HG03280 (cell line): Measurements from ENCODE around the gene DGKI.

Experiments used
- ATAC-seq: cut with Tn5 transposase; IDR thresholded peaks from one replicate; pipeline ENCODE4 v1.9.1; 2021; ENCODE audit warnings: mild to moderate bottlenecking, moderate library complexity; ENCODE audit not compliant: unreplicated experiment

The DGKI gene

GRCh38 chr7:137846827-137847567 lies at the start of gene DGKI:
TSS of gene DGKI (minus strand) at chr7:137846974.
- ATAC-seq = no peak

DNA sequence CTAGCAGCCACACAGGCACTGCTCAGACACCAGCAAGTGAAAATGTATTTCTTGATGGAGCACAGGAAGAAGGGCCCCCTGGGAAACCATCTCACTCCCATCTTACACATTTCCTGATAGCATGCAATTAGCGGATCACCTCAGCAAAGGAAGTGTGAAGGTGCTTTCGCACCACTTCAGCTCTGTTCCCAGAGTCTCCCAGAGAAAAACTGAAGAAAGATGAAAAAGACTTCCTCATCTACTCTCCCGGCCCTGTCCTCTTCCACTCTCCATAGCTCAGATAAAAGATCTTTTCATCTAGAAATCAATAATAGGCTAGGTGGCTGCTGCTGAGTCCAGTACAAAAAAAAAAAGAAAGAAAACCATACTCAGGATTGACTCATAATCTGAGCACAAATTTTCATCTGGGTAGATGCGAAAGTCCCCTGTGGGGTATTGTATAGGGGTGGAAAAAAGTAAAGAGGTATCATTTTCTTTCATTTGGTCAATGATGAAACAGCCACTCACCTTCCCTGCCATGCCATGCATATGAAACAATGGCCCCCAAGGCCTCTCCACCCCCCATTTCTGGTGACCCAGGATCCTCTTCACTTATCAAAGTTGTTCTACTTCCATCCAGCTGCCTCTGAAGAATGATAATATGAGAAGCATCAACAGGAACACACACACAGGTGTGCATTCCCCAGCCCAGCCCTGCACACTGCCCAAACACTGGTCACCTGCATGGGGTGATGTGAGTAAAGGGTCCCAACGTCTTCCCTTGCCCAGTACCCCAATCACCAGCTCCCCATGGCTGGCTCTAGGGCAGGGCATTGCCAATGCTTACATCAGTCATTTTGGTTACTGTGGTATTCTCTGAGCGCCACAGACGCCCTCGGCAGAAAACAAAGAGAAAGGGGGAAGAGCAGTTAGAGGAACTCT lies 48.8 kb upstream of the DGKI start:
- peak; percentile 67 for ATAC-seq

DNA sequence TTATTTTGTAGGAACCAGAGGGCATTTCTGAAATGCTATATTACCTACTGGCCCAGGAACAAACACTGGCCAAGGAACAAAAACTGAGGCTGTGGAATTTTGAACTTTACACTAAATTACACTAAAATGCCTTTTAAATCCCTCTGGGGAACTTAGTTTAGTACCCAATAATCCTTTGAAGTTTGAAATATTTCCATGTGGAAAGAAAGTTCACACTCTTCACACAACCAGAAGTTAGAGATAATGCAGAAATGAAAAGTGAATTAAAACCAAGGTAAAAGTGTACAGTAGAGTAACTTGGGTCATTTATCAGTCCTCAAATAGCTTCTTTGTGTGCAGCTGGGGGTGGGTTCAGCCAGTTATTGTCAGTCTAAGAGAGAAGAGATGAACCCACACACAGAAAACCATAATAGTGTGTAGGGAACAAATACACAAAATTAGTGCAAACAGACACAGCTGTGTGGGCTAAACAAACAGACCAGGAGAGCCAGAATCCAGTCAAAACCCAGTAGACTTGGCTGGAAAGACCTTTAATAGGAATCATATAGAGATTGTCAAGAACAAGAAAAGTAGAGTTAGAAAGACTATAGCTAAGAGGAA lies 46.5 kb upstream of the DGKI start:
- ATAC-seq = no peak

DNA sequence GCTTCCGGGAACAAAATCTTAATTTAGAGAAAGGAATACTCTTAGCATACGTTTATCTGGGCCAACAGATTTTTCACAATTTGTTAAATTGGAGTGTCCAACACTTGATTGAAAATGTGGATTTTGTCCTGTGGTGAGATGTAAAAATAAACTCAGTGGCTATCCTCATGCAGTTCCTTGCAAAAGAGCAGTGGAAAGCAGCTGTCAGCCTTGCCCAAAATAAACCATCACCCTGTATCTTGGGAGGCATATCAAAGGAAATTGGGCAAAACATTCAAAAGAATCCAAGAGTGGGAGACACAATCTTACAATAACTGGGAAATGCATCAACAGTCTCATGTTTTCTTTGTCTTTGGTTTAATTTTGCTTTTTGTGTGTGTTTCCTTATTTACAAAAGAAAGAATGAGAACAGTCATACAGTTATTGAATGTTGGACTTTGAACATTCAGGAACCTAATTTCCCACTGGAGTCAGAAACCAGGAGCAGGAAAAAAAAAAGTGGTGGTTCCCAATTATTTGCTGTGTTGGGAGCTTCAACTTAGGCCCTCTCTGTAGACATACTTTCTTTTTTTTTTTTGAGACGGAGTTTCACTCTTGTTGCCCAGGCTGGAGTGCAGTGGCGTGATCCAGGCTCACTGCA lies 44.4 kb upstream of the DGKI start:
- ATAC-seq = no peak

DNA sequence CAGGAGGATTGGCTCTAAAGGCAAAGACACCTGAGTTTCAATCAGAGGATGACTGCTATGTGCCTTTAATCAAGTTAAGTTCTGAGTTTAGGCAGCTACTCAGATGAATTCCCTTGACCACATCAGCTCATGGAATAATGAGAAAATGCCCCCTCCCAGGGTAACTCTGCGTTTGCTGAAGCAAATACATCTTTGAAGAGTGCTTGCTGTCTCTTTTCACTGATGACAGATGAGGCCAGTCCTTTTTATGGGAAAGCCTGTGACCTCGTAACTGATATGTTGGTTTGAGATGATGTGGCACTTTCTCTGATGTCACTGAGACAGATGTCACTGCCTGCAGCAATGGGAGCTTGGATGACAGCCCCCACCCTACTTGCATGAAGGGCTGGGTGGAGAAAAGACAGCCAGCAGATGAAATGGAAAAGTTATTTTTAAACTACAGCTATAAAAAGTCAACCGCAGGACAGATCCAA lies 43.7 kb upstream of the DGKI start:
- ATAC-seq = no peak

GRCh38 chr7:137888241-137888640 lies 41.5 kb upstream of the DGKI start:
- ATAC-seq = no peak

DNA sequence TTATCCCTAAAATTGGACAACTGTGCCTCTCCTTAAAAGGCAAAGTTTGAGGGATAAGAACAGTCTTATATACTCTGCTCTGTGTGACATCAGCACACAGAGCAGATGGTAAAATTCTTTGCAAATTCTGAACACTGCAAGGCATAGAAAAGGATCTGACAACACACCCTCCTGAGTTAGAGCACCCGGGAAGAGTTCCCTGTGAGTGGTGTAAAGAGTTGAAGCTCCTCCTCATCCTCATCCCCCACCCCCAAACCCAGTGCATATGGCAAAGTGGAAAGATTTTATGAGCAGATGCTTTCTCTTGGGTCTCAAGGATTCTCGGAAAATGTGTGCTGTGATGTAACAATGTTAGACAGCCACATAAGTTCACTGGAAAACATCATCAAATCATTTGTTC lies 40.0 kb upstream of the DGKI start:
- no peak for ATAC-seq

DNA sequence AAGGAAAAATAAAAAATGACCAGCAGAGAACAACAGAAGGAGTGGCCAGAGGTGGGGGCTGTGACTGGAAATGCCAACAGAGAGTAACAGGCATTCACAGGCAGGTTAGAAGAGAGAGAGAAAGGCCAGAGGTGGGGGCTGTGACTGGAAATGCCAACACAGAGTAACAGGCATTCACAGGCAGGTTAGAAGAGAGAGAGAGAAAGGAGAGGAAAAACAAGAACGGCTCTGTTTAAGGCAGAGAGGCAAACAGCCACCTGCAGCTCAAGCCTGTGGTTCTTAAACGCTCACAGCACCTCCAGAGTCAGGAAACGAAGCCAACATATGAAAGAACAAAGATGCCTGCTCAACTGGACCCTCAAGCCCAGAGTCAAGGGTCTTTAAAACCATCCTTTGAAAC lies 39.5 kb upstream of the DGKI start:
- ATAC-seq = no peak

GRCh38 chr7:137885678-137886077 lies 38.9 kb upstream of the DGKI start:
- no peak for ATAC-seq

- no peak for ATAC-seq
Measured at GRCh38 chr7:137882806-137883205, 36.0 kb upstream of the DGKI start.

- ATAC-seq = peak; percentile 75
Measured at GRCh38 chr7:137882261-137882668, 35.5 kb upstream of the DGKI start.

- ATAC-seq = no peak
Measured at GRCh38 chr7:137881607-137882260, 35.0 kb upstream of the DGKI start.

- no peak for ATAC-seq
Measured at GRCh38 chr7:137880432-137880831, 33.7 kb upstream of the DGKI start.

GRCh38 chr7:137879357-137880158 lies 32.8 kb upstream of the DGKI start:
- ATAC-seq = no peak

GRCh38 chr7:137878333-137878961 lies 31.7 kb upstream of the DGKI start:
- no peak for ATAC-seq

DNA sequence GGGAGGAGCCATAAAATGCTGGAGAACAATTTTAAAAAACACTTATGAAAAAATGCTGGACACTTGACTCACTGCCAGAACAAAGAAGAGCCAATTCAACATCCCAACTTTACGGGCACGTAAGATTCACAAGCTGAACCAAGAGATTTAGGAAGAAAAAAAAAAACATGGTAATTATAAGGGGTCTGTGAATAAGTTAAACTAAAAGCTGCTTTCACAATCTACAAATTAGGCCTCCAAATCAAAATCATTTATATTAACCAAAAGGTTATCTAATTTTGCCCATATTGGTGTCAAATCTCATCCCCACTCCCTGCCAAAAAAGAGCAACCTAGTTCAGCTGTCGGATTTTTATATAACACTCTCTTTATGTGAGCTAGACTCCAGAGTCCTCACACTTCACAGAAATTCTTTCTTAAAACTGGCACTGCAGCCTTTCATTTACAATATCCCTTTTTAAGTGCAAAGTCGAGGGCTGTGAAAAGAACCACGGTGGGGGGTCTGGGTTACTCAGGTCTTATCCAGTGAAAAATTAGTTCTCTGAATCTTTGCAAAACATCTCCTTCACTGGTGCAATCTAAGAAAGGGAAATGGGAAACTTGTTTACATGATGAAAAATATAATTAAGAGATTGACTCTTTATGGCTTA lies 30.4 kb upstream of the DGKI start:
- no peak for ATAC-seq

DNA sequence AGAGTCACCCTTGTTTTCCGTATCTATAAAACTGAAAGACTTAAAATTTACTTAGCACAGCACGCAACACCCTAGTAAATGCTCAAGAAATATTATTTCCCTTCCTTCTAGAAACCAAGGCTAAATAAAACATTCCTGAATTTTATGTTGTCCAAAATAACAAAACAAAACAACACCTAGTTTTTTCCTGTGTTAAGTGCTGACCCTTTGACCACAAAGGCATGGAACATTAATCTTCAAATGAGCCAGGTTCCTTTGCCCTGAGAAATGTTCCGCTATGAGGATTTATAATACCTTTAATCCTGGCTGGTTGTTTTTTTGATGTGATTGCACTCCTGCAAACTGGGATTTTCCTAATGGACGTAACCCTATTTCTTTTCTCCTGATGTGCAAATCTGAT lies 29.0 kb upstream of the DGKI start:
- no peak for ATAC-seq

DNA sequence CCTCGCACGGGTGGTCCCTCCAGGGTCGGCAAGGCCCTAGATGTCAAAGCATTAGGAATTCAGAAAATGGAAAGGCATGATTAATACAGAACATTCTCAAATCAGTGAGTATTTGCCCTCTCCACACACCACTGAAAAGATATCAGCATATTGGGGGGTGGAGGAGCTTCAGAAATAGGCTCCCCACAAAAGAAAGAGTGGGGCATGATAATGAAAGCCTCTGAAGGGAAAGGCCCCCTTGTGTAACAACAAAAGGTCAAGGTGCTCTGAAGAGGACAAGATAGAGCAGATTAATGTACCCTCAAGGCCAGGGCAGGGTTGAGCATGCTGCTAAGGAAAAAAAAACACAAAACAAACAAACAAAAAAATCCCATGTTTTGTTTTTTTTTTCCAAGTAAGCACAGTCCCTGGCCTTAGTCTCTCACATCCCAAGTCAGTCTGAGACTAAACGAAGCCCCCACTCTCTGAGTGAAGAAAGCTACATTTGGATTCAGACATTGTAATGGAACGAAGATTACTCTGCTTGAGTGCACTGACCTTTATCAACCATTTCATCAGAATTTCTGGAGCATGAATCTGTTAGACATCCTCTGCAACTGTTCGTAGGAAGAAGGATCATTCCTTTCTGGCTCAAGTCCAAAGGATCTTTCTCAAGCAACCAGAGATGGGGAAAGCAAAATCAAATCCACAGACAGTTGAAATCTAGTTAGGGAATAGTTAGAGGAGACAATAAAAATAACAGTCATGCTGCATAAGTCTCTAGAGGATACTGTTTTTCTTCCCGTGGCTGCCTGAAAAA lies 27.4 kb upstream of the DGKI start:
- ATAC-seq = no peak
